ENCODE results near the gene ATG9B. TPM values are rescaled to one million over a fixed set of nuclear protein-coding genes. Genes with fewer than 3 reads are reported as not detected.
"Not testable (repeated sequence)": the region's sequence is repeated elsewhere in the genome, so short reads cannot be mapped to it uniquely, and the experiment has no call there.

The ATG9B gene
- total RNA-seq, 4 donors from 2014 or later, result 0.15 to 0.31 TPM; not detected in 2

DNA sequence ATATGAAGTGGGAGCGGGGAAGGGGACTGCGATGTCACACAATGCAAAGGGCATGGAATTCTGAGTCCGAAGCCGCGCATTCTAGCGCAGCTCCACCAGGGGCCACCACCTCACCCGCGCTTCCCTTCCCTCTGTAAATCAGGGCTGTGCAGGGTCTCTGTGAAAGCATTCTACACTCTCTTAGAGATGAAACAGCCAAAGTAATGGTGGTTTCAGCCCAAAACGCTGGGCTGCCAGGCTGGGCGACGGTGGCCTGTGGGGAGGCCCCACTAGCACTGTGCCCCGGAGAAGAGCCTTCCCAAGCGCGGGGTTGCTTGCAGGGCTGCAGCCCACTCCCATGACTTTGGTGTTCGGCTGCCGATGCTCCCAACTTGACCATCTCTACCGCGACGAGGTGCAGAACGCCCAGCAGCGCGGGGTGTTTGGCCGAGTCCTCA lies 11.4 kb downstream of the ATG9B start:
- ATAC-seq, result no peak
- H3K27ac ChIP-seq, result no peak overlapping the region
- peaks cover 100% of the 10 kb centered on the region for H3K27me3 ChIP-seq
- H3K4me3 ChIP-seq, result peak overlapping the region in 1 of 2 donors; percentile 40
- H3K4me1 ChIP-seq, result peaks cover 0 to 49% (median 18%) of the 10 kb centered on the region in 3 donors
- no peaks in the 10 kb centered on the region for H3K9me3 ChIP-seq
- no peaks in the 10 kb centered on the region for H3K36me3 ChIP-seq
- no peak for TF ChIP-seq EP300 (IDR thresholded peaks at IDR 0.05)
- TF ChIP-seq, protein P1, sequence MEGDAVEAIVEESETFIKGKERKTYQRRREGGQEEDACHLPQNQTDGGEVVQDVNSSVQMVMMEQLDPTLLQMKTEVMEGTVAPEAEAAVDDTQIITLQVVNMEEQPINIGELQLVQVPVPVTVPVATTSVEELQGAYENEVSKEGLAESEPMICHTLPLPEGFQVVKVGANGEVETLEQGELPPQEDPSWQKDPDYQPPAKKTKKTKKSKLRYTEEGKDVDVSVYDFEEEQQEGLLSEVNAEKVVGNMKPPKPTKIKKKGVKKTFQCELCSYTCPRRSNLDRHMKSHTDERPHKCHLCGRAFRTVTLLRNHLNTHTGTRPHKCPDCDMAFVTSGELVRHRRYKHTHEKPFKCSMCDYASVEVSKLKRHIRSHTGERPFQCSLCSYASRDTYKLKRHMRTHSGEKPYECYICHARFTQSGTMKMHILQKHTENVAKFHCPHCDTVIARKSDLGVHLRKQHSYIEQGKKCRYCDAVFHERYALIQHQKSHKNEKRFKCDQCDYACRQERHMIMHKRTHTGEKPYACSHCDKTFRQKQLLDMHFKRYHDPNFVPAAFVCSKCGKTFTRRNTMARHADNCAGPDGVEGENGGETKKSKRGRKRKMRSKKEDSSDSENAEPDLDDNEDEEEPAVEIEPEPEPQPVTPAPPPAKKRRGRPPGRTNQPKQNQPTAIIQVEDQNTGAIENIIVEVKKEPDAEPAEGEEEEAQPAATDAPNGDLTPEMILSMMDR (IDR thresholded peaks at IDR 0.05), result peak in 3 of 4 experiments; percentile 13 to 44 (median 35)
- 48% methylated on average over 9 of the region's 23 CpGs; no CpG with 5 or more reads in 1 of the 2 donors for WGBS, 2 donors (ENCODE audit: low coverage in 1 of 2)

DNA sequence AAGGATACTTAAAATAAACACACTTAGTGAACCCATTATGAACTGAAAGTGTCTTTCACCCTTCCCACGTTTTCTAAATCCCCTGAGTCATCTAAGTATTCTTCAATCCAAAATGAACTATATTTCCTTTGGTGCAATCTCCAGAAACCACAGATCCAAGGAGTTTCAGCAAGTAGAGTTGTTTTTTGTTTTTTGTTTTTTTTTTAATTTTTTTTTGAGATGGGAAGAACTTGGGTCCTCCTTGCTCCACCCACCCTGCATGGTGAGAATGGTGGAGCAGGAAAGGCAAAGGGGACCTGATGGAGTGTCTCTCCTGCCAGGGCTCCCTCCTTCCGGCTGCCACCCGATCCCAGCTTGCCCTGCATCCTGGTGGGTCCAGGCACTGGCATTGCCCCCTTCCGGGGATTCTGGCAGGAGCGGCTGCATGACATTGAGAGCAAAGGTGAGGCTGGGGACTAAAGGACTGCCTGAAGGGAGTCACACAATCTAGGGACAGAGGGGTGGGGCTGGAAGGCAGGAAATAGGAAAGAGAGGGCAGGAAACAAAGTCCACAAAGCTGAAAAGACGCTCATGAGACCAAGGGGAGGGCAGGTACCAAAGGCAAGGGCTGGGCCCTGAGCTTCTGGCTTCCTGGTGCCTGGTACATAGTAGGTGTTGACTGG lies 12.1 kb downstream of the ATG9B start:
- TF ChIP-seq POLR2A (IDR thresholded peaks at IDR 0.05) (no peak), EP300 (IDR thresholded peaks at IDR 0.05) (no peak), POLR2AphosphoS5 (IDR thresholded peaks at IDR 0.05) (no peak)
- TF ChIP-seq, protein P1 (IDR thresholded peaks at IDR 0.05), result no peak
- no peak overlapping the region for H3K4me3 ChIP-seq
- no peaks in the 10 kb centered on the region for H3K36me3 ChIP-seq
- no peak for ATAC-seq
- WGBS, 2 donors (ENCODE audit: low coverage in 1 of 2), result 55 to 71% methylated on average over 2 to 3 of the region's 6 CpGs
- no peaks in the 10 kb centered on the region for H3K9me3 ChIP-seq
- peaks cover 93% of the 10 kb centered on the region for H3K27me3 ChIP-seq
- no peak overlapping the region for H3K27ac ChIP-seq
- H3K4me1 ChIP-seq, result peaks cover 0 to 50% (median 14%) of the 10 kb centered on the region in 3 donors

DNA sequence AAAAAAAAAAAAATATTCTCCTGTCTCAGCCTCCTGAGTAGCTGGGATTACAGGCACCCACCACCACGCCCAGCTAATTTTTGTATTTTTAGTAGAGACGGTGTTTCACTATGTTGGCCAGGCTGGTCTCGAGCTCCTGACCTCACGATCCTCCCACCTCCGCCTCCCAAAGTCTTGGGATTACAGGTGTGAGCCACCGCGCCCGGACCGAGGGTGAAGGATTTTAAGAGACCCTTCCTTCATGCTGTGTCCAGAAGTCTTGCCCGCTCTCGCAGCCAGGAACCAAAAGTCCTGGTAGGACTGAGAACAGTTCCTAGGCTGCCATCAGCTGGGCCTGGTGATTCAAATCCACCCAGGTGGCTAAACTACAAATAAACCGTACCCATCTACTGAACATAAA lies 12.7 kb downstream of the ATG9B start:
- not testable (repeated sequence) for H3K27ac ChIP-seq, H3K4me3 ChIP-seq, H3K36me3 ChIP-seq, H3K9me3 ChIP-seq, ATAC-seq
- WGBS, 2 donors (ENCODE audit: low coverage in 1 of 2), result 79 to 94% methylated on average over 2 to 8 of the region's 12 CpGs
- peaks cover 87% of the 10 kb centered on the region for H3K27me3 ChIP-seq
- H3K4me1 ChIP-seq, result peaks cover 0 to 55% (median 14%) of the 10 kb centered on the region in 3 donors

DNA sequence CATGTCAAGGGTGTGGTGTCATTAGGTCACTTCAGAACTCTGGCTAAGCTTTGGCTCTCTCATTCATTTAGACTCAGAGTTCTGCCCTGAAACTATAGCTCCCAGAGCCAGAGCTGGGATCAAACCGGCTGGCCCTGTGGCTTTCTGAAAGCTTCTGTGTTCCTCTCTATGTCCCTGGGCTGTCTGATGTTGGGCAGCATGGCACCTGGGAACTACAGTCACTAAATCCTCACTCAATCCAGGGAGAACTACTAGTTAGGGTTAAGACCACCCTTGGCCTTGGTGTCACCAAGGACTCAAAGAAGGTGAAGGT lies 13.2 kb downstream of the ATG9B start:
- WGBS, 2 donors (ENCODE audit: low coverage in 1 of 2), result 71% methylated on average over 1 of the region's 1 CpG; no CpG with 5 or more reads in 1 of the 2 donors
- Histone ChIP-seq H3K27ac (no peak overlapping the region), H3K4me1 (peaks cover 0 to 57% (median 14%) of the 10 kb centered on the region in 3 donors), H3K9me3 (no peaks in the 10 kb centered on the region), H3K27me3 (peaks cover 82% of the 10 kb centered on the region), H3K36me3 (no peaks in the 10 kb centered on the region), H3K4me3 (no peak overlapping the region)
- TF ChIP-seq EP300 (IDR thresholded peaks at IDR 0.05) (no peak), POLR2AphosphoS5 (IDR thresholded peaks at IDR 0.05) (no peak), POLR2A (IDR thresholded peaks at IDR 0.05) (no peak)
- TF ChIP-seq, protein P1 (IDR thresholded peaks at IDR 0.05), result no peak
- no peak for ATAC-seq

DNA sequence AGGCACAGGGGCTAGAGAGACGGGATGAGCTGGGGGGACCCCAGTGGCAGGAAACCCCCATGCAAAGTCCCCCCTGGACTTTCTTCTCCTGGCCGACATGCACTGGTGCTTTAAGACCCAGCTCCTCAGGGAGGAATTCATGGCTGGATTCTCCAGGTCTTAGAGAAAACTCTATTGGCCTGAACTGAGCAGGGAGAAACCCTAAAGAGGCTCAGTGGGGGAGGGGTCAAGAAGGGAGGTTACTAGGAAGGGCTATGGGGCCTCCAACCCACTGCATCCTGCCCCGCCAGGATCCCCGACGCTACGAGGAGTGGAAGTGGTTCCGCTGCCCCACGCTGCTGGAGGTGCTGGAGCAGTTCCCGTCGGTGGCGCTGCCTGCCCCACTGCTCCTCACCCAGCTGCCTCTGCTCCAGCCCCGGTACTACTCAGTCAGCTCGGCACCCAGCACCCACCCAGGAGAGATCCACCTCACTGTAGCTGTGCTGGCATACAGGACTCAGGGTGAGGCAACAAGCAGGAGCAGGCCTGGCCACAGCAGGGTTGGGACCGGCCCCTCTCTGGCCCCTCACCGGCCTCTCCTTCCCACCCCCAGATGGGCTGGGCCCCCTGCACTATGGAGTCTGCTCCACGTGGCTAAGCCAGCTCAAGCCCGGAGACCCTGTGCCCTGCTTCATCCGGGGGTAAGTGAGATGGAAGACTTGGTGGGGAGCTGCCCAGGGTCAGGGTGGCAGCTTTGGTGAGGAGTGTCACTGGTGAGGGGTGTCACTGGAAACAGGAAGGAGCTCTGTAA lies 13.8 kb downstream of the ATG9B start:
- H3K27me3 ChIP-seq, result peaks cover 76% of the 10 kb centered on the region
- no peaks in the 10 kb centered on the region for H3K36me3 ChIP-seq
- no peak for ATAC-seq
- H3K9me3 ChIP-seq, result no peaks in the 10 kb centered on the region
- H3K27ac ChIP-seq, result no peak overlapping the region
- 18% methylated on average over 7 of the region's 18 CpGs; no CpG with 5 or more reads in 1 of the 2 donors for WGBS, 2 donors (ENCODE audit: low coverage in 1 of 2)
- no peak overlapping the region for H3K4me3 ChIP-seq
- TF ChIP-seq, protein P1 (IDR thresholded peaks at IDR 0.05), result no peak
- TF ChIP-seq POLR2A (IDR thresholded peaks at IDR 0.05) (no peak), EP300 (IDR thresholded peaks at IDR 0.05) (no peak), POLR2AphosphoS5 (IDR thresholded peaks at IDR 0.05) (no peak)
- H3K4me1 ChIP-seq, result peaks cover 0 to 57% (median 14%) of the 10 kb centered on the region in 3 donors

Data from gastroesophageal sphincter (tissue), 4 donors.